Measurements from ENCODE around the gene CLDN12. TPM values are rescaled to one million over a fixed set of nuclear protein-coding genes. Genes with fewer than 3 reads are reported as not detected.

Gene CLDN12
- total and polyA plus RNA-seq, 9 donors: 17.9 to 34.6 (median 29.4) TPM

- no peaks in the 10 kb centered on the region for H3K36me3 ChIP-seq
- H3K4me3 ChIP-seq: no peak overlapping the region
- TF ChIP-seq EP300 (IDR thresholded peaks at IDR 0.05) (no peak), CTCF (IDR thresholded peaks at IDR 0.05) (no peak), POLR2A (IDR thresholded peaks at IDR 0.05) (no peak)
- no peaks in the 10 kb centered on the region for H3K27me3 ChIP-seq
- no peak for DNase-seq
- WGBS, 3 donors: 86 to 90% (median 87%) methylated on average over 6 of the region's 6 CpGs
- H3K27ac ChIP-seq: no peak overlapping the region
- intact Hi-C loops (cut with DNase I): loop anchor here in 2 of 4 donors (10.0 kb wide), 2 partner anchors 157 to 267 kb away; partner anchors contain the start of gene STEAP1 (in 2 of the 2)
- H3K9me3 ChIP-seq: no peaks in the 10 kb centered on the region
- no peaks in the 10 kb centered on the region for H3K4me1 ChIP-seq (ENCODE audit: insufficient read depth)
Observed at GRCh38 chr7:90421651-90422050, 18.4 kb downstream of the CLDN12 start.

- intact Hi-C loops (cut with DNase I): loop anchor here in 2 of 4 donors (10.0 kb wide), 2 partner anchors 160 to 270 kb away; partner anchors contain the start of gene STEAP1 (in 2 of the 2)
- Histone ChIP-seq H3K9me3 (no peaks in the 10 kb centered on the region), H3K27ac (no peak overlapping the region)
Observed at GRCh38 chr7:90424720-90425119, 21.5 kb downstream of the CLDN12 start.

GRCh38 chr7:90425376-90425775, 22.1 kb downstream of the CLDN12 start:
- Histone ChIP-seq H3K27me3 (no peaks in the 10 kb centered on the region), H3K36me3 (no peaks in the 10 kb centered on the region), H3K27ac (no peak overlapping the region), H3K4me1 (ENCODE audit: insufficient read depth) (no peaks in the 10 kb centered on the region), H3K4me3 (no peak overlapping the region), H3K9me3 (no peaks in the 10 kb centered on the region)
- DNase-seq: no peak
- TF ChIP-seq CTCF (IDR thresholded peaks at IDR 0.05): no peak
- TF ChIP-seq POLR2A (IDR thresholded peaks at IDR 0.05): no peak
- no peak for TF ChIP-seq EP300 (IDR thresholded peaks at IDR 0.05)
- WGBS, 3 donors: 0 to 49% (median 45%) methylated on average over 2 of the region's 2 CpGs
- intact Hi-C loops (cut with DNase I): loop anchor here in 2 of 4 donors (10.0 kb wide), 2 partner anchors 161 to 271 kb away; partner anchors contain the start of gene STEAP1 (in 2 of the 2)

More at GRCh38 chr7:90424720-90425119, 21.5 kb downstream of the CLDN12 start:
- 82 to 90% (median 87%) methylated on average over 3 of the region's 3 CpGs for WGBS, 3 donors
- no peak for DNase-seq
- H3K27me3 ChIP-seq: no peaks in the 10 kb centered on the region
- no peak overlapping the region for H3K4me3 ChIP-seq
- TF ChIP-seq EP300 (IDR thresholded peaks at IDR 0.05) (no peak), POLR2A (IDR thresholded peaks at IDR 0.05) (no peak), CTCF (IDR thresholded peaks at IDR 0.05) (no peak)
- no peaks in the 10 kb centered on the region for H3K4me1 ChIP-seq (ENCODE audit: insufficient read depth)
- no peaks in the 10 kb centered on the region for H3K36me3 ChIP-seq

- 89 to 94% (median 92%) methylated on average over 6 of the region's 6 CpGs for WGBS, 3 donors
- intact Hi-C loops (cut with DNase I): loop anchor here in 1 of 4 donors (10.0 kb wide), 1 partner anchor 126 kb away; no protein-coding TSS in a partner anchor
- no peaks in the 10 kb centered on the region for H3K9me3 ChIP-seq
- no peak for DNase-seq
- no peak overlapping the region for H3K4me3 ChIP-seq
- H3K27me3 ChIP-seq: no peaks in the 10 kb centered on the region
- no peak overlapping the region for H3K27ac ChIP-seq
- H3K36me3 ChIP-seq: no peaks in the 10 kb centered on the region
- TF ChIP-seq POLR2A (IDR thresholded peaks at IDR 0.05): no peak
- TF ChIP-seq CTCF (IDR thresholded peaks at IDR 0.05): no peak
- no peak for TF ChIP-seq EP300 (IDR thresholded peaks at IDR 0.05)
- no peaks in the 10 kb centered on the region for H3K4me1 ChIP-seq (ENCODE audit: insufficient read depth)
Observed at GRCh38 chr7:90430614-90431460, 27.6 kb downstream of the CLDN12 start.

Measured in ovary (tissue), 9 donors.